ENCODE data around the gene TRABD2B.

GRCh38 chr1:47883963-47884362 is 113.2 kb downstream of the TRABD2B start:
- TF ChIP-seq, protein P1, sequence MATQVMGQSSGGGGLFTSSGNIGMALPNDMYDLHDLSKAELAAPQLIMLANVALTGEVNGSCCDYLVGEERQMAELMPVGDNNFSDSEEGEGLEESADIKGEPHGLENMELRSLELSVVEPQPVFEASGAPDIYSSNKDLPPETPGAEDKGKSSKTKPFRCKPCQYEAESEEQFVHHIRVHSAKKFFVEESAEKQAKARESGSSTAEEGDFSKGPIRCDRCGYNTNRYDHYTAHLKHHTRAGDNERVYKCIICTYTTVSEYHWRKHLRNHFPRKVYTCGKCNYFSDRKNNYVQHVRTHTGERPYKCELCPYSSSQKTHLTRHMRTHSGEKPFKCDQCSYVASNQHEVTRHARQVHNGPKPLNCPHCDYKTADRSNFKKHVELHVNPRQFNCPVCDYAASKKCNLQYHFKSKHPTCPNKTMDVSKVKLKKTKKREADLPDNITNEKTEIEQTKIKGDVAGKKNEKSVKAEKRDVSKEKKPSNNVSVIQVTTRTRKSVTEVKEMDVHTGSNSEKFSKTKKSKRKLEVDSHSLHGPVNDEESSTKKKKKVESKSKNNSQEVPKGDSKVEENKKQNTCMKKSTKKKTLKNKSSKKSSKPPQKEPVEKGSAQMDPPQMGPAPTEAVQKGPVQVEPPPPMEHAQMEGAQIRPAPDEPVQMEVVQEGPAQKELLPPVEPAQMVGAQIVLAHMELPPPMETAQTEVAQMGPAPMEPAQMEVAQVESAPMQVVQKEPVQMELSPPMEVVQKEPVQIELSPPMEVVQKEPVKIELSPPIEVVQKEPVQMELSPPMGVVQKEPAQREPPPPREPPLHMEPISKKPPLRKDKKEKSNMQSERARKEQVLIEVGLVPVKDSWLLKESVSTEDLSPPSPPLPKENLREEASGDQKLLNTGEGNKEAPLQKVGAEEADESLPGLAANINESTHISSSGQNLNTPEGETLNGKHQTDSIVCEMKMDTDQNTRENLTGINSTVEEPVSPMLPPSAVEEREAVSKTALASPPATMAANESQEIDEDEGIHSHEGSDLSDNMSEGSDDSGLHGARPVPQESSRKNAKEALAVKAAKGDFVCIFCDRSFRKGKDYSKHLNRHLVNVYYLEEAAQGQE (IDR thresholded peaks at IDR 0.05; ENCODE audit: low read depth): no peak
- TF ChIP-seq TAF1 (IDR thresholded peaks at IDR 0.05; ENCODE audit: low read depth): no peak
- TF ChIP-seq TEAD4 (IDR thresholded peaks at IDR 0.05): no peak
- TF ChIP-seq NFIC (IDR thresholded peaks at IDR 0.05): no peak
- TF ChIP-seq, protein P2, sequence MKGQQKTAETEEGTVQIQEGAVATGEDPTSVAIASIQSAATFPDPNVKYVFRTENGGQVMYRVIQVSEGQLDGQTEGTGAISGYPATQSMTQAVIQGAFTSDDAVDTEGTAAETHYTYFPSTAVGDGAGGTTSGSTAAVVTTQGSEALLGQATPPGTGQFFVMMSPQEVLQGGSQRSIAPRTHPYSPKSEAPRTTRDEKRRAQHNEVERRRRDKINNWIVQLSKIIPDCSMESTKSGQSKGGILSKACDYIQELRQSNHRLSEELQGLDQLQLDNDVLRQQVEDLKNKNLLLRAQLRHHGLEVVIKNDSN (IDR thresholded peaks at IDR 0.05): no peak
